IMR-90 (cell line): Measurements from ENCODE around the gene VWA8. TPM values are rescaled to one million over a fixed set of nuclear protein-coding genes. Genes with fewer than 3 reads are reported as not detected.

Experiments used
- ATAC-seq: fragments of 200-7000 bp; cut with Tn5 transposase; 2 replicates; pipeline ENCODE4 v1.9.1; 2020; ENCODE audit warnings: low read depth, mild to moderate bottlenecking, moderate library complexity
- BruUV-seq: library from RNA; stranded (reverse); fragments of 400-500 nt; replicated peaks from 2 replicates; lab custom pipeline; 2021; lab: Mats Ljungman, UMichigan
- CTCF ChIA-PET: fragments of 300-600 bp; formaldehyde crosslinking; extraction: SDS; loops from one replicate; lab custom pipeline; 2021; ENCODE audit warnings: antibody characterized with exemption; lab: Yijun Ruan, JAX
- POLR2A ChIA-PET: fragments of 300-600 bp; sonication (Branson Sonifier 250); formaldehyde crosslinking; loops from one replicate; lab custom pipeline; 2022; ENCODE audit warnings: antibody characterized with exemption; ENCODE audit not compliant: unreplicated experiment; lab: Charles Lee
- DNase-seq: peaks from one replicate; pipeline ENCODE4 v3.0.0; 2013
- H2AFZ ChIP-seq: replicated peaks from 2 replicates; pipeline ENCODE3; 2013; ENCODE audit warnings: low read length, mild to moderate bottlenecking; ENCODE audit not compliant: poor library complexity
- H2AK5ac ChIP-seq: 2 replicates; pipeline ENCODE4 v1.6.1; 2013; ENCODE audit warnings: low read depth, low read length, inconsistent platforms
- H2AK9ac ChIP-seq: replicated peaks from 2 replicates; pipeline ENCODE3; 2013; ENCODE audit warnings: mild to moderate bottlenecking, low read depth, low read length, moderate library complexity; ENCODE audit not compliant: poor library complexity
- H2BK120ac ChIP-seq: 2 replicates; pipeline ENCODE4 v1.6.1; 2013; ENCODE audit warnings: low read depth, low read length, inconsistent platforms
- H2BK15ac ChIP-seq: 3 replicates; pipeline ENCODE4 v1.6.1; 2013; ENCODE audit warnings: low read depth, low read length, inconsistent platforms
- H2BK20ac ChIP-seq: 2 replicates; pipeline ENCODE4 v1.6.1; 2013; ENCODE audit warnings: low read depth, mild to moderate bottlenecking, inconsistent platforms, low read length, moderate library complexity
- H2BK5ac ChIP-seq: 2 replicates; pipeline ENCODE4 v1.6.1; 2013; ENCODE audit warnings: mild to moderate bottlenecking, low read depth, low read length, inconsistent platforms; ENCODE audit not compliant: poor library complexity, severe bottlenecking
- H3K14ac ChIP-seq: replicated peaks from 2 replicates; pipeline ENCODE4 v1.6.1; 2013; ENCODE audit warnings: low read depth, low read length, inconsistent platforms
- H3K18ac ChIP-seq: 2 replicates; pipeline ENCODE4 v1.6.1; 2013; ENCODE audit warnings: low read depth, low read length, control low read depth
- H3K23ac ChIP-seq: 2 replicates; pipeline ENCODE4 v1.6.1; 2013; ENCODE audit warnings: low read depth, low read length, inconsistent platforms
- H3K27ac ChIP-seq: 2 replicates; pipeline ENCODE4 v1.5.1; 2013; ENCODE audit warnings: mild to moderate bottlenecking, control low read depth, low read length; ENCODE audit not compliant: insufficient read depth
- H3K27me3 ChIP-seq: 2 replicates; pipeline ENCODE4 v1.6.1; 2013; ENCODE audit warnings: low read length; ENCODE audit not compliant: control insufficient read depth, insufficient read depth
- H3K36me3 ChIP-seq: 2 replicates; pipeline ENCODE4 v1.6.1; 2013; ENCODE audit warnings: low read length, mixed read lengths; ENCODE audit not compliant: control insufficient read depth, insufficient read depth
- H3K4ac ChIP-seq: 2 replicates; pipeline ENCODE4 v1.6.1; 2013; ENCODE audit warnings: low read depth, low read length, inconsistent platforms
- H3K4me1 ChIP-seq: 2 replicates; pipeline ENCODE4 v1.6.1; 2013; ENCODE audit warnings: low read length, mixed read lengths; ENCODE audit not compliant: control insufficient read depth, insufficient read depth
- H3K4me2 ChIP-seq: 2 replicates; pipeline ENCODE4 v1.6.1; 2013; ENCODE audit warnings: low read depth, mild to moderate bottlenecking, control low read depth, low read length, moderate library complexity
- H3K4me3 ChIP-seq: 2 replicates; pipeline ENCODE4 v1.5.1; 2013; ENCODE audit warnings: low read depth, mild to moderate bottlenecking, control low read depth, low read length, moderate library complexity; ENCODE audit not compliant: insufficient read depth
- H3K56ac ChIP-seq: 2 replicates; pipeline ENCODE4 v1.6.1; 2013; ENCODE audit warnings: low read length, inconsistent platforms; ENCODE audit not compliant: insufficient read depth; ENCODE audit errors: extremely low read depth
- H3K79me1 ChIP-seq, 2 experiments: 2 replicates each; pipeline ENCODE4 v1.6.1; 2013; ENCODE audit warnings: low read length in 2 of 2, inconsistent platforms in 1 of 2, low read depth in 1 of 2
- H3K9ac ChIP-seq: 2 replicates; pipeline ENCODE4 v1.6.1; 2013; ENCODE audit warnings: low read depth, low read length, control low read depth
- H3K9me1 ChIP-seq: 2 replicates; pipeline ENCODE4 v1.6.1; 2013; ENCODE audit warnings: low read length, inconsistent platforms; ENCODE audit not compliant: insufficient read depth
- H3K9me3 ChIP-seq: 2 replicates; pipeline ENCODE4 v1.6.1; 2013; ENCODE audit warnings: low read length; ENCODE audit not compliant: control insufficient read depth, insufficient read depth
- H4K20me1 ChIP-seq: 2 replicates; pipeline ENCODE4 v1.6.1; 2013; ENCODE audit warnings: low read length, inconsistent platforms; ENCODE audit not compliant: insufficient read depth
- H4K5ac ChIP-seq: 2 replicates; pipeline ENCODE4 v1.6.1; 2013; ENCODE audit warnings: mild to moderate bottlenecking, low read depth, low read length, control low read depth
- H4K8ac ChIP-seq, 2 experiments: 2 replicates each; pipeline ENCODE4 v1.6.1; 2013; ENCODE audit warnings: low read depth in 2 of 2, low read length in 2 of 2, control low read depth in 1 of 2, inconsistent platforms in 1 of 2
- H4K91ac ChIP-seq: 2 replicates; pipeline ENCODE4 v1.6.1; 2013; ENCODE audit warnings: low read depth, low read length, inconsistent platforms; ENCODE audit not compliant: insufficient read depth
- BHLHE40 ChIP-seq: fragments of 150-350 bp; IDR thresholded peaks from 2 replicates; pipeline ENCODE4 v1.6.1; 2016; ENCODE audit warnings: mild to moderate bottlenecking, low read depth, low read length
- CEBPB ChIP-seq: IDR thresholded peaks from 2 replicates; pipeline ENCODE4 v1.6.1; 2012; ENCODE audit warnings: low read depth, low read length, improper control_type of control experiment
- CTCF ChIP-seq: conservative IDR thresholded peaks from 2 replicates; pipeline ENCODE4 v1.5.1; 2012; ENCODE audit warnings: mild to moderate bottlenecking, low read depth, low read length, improper control_type of control experiment
- ELK1 ChIP-seq: fragments of 150-350 bp; IDR thresholded peaks from 2 replicates; pipeline ENCODE4 v1.6.1; 2016; ENCODE audit warnings: low read depth, mild to moderate bottlenecking, low read length, moderate library complexity, borderline replicate concordance
- MAFK ChIP-seq: IDR thresholded peaks from 2 replicates; pipeline ENCODE4 v1.6.1; 2012; ENCODE audit warnings: low read depth, low read length, improper control_type of control experiment
- MXI1 ChIP-seq: IDR thresholded peaks from 2 replicates; pipeline ENCODE4 v1.6.1; 2012; ENCODE audit warnings: low read depth, mild to moderate bottlenecking, low read length, moderate library complexity, borderline replicate concordance
- RAD21 ChIP-seq: IDR thresholded peaks from 2 replicates; pipeline ENCODE4 v1.6.1; 2012; ENCODE audit warnings: low read length, improper control_type of control experiment
- RFX5 ChIP-seq: IDR thresholded peaks from 2 replicates; pipeline ENCODE4 v1.8.0; 2012; ENCODE audit warnings: low read depth, mild to moderate bottlenecking, low read length, moderate library complexity
- WGBS, 2 experiments: methylation state at CpG; one replicate each; pipeline versions ENCODE4 v1.1.5 to v1.1.7; 2013; ENCODE audit warnings: missing lambda C conversion rate in 2 of 2; ENCODE audit not compliant: insufficient read length in 1 of 2; ENCODE audit errors: extremely low coverage in 2 of 2; 5-methylcytosine and 5-hydroxymethylcytosine counted together
- dilution Hi-C: fragments of 300-500 bp; cut with HindIII; formaldehyde crosslinking; loops from one replicate; pipeline ENCODE4 v1.14.3; 2018; ENCODE audit warnings: low sequenced_read_pairs; ENCODE audit not compliant: unreplicated experiment
- in situ Hi-C: fragments of 300-500 bp; cut with MboI; formaldehyde crosslinking; loops from 3 replicates; pipeline ENCODE4 v1.14.3; 2019; ENCODE audit warnings: low sequenced_read_pairs, inconsistent platforms, mixed read lengths
- intact Hi-C: fragments of 100-400 bp; cut with micrococcal nuclease; formaldehyde crosslinking; loops from 2 replicates; pipeline ENCODE4 v1.10.0; 2022
- polyA plus RNA-seq, 3 experiments: library from polyadenylated mRNA; depleted of rRNA; stranded (reverse); fragments of >200 nt; gene quantifications; 2 replicates each; pipeline ENCODE4 v1.2.3, GENCODE V29; 2012; ENCODE audit warnings: low replicate concordance in 1 of 3
- total RNA-seq: library from RNA; depleted of rRNA; stranded (reverse); fragments of >200 nt; gene quantifications from 2 replicates; pipeline ENCODE4 v1.2.3, GENCODE V29; 2012

Gene VWA8
- total and polyA plus RNA-seq, 2 of the 4 experiments (the other 2 are of a cell fraction) = 5.9 to 18.3 TPM

GRCh38 chr13:41613984-41614661 lies 346.8 kb downstream of the VWA8 start (continued):
- TF ChIP-seq ELK1 (no peak), MXI1 (no peak), CEBPB (0 out of 2 replicates have a peak, but pooled peaks have one; percentile 2)

- Histone ChIP-seq H2AK5ac (peak overlapping the region; percentile 96), H4K91ac (peak overlapping the region; percentile 90), H2BK15ac (peak overlapping the region; percentile 77), H2AFZ (no peak overlapping the region), H2BK20ac (peak overlapping the region; percentile 91), H2BK5ac (peak overlapping the region; percentile 70), H3K4ac (peak overlapping the region; percentile 96), H3K4me3 (no peak overlapping the region), H3K79me1 (peaks cover 0 to 21% of the 10 kb centered on the region in 2 experiments; a peak in 2 of 4 replicates), H3K27ac (peak overlapping the region; percentile 65), H3K27me3 (no peaks in the 10 kb centered on the region), H3K14ac (peak overlapping the region; percentile 89), H3K9ac (no peak overlapping the region), H3K18ac (peak overlapping the region; percentile 98), H3K36me3 (0 out of 2 replicates have a peak, but pooled peaks cover 2% of the 10 kb centered on the region), H2AK9ac (no peak overlapping the region), H3K56ac (peak overlapping the region; percentile 46; the same call in 1 of the 2 replicates), H4K5ac (peak overlapping the region; percentile 93), H3K9me1 (peaks cover 31% of the 10 kb centered on the region), H3K4me1 (peaks cover 33% of the 10 kb centered on the region), H2BK120ac (peak overlapping the region; percentile 98), H3K9me3 (no peaks in the 10 kb centered on the region), H4K8ac (peak overlapping the region; percentile 42 to 90; a peak in 3 of 4 replicates), H3K23ac (peak overlapping the region; percentile 47; the same call in 1 of the 2 replicates), H4K20me1 (no peaks in the 10 kb centered on the region), H3K4me2 (no peak overlapping the region; the same call in 1 of the 2 replicates)
- dilution Hi-C loops = no loop called here
- no CpG with 5 or more reads among the region's 1 CpG for WGBS, 2 experiments
- DNase-seq (no peak), ATAC-seq (no peak)
- ChIA-PET POLR2A (no interaction called here), CTCF (interaction anchor here (1.3 kb wide), 2 partner anchors 39 to 153 kb away, joined by 3 read pairs; no protein-coding TSS in a partner anchor)
- no TSS peak for BruUV-seq
- TF ChIP-seq BHLHE40 = no peak
- TF ChIP-seq MAFK = no peak
- no peak for TF ChIP-seq ELK1
- TF ChIP-seq RAD21 = no peak
- TF ChIP-seq MXI1 = no peak
- TF ChIP-seq RFX5 = no peak
- no peak for TF ChIP-seq CTCF
- in situ Hi-C loops = no loop called here
- intact Hi-C loops = no loop called here
These were observed 347.4 kb downstream of the VWA8 start for GRCh38 chr13:41613471-41613870.
